DMS53 treated with DMSO at 0.1 percent for 48 hours (cell line): ENCODE data around the gene SEPTIN5.

Experiments used
- DNase-seq: peaks from one replicate; lab custom pipeline; 2025; ENCODE audit not compliant: unreplicated experiment; lab: John Stamatoyannopoulos, UW

SEPTIN5 gene

GRCh38 chr22:19748139-19748538 lies 33.8 kb downstream of the SEPTIN5 start:
- no peak for DNase-seq

GRCh38 chr22:19748991-19749664 lies 34.8 kb downstream of the SEPTIN5 start:
- no peak for DNase-seq

GRCh38 chr22:19749876-19750275 lies 35.6 kb downstream of the SEPTIN5 start:
- DNase-seq: no peak

- DNase-seq: no peak
Observed at GRCh38 chr22:19750507-19751490, 36.5 kb downstream of the SEPTIN5 start.

- no peak for DNase-seq
Observed at GRCh38 chr22:19751497-19752245, 37.4 kb downstream of the SEPTIN5 start.

- DNase-seq: no peak
Observed at GRCh38 chr22:19753090-19753842, 39.0 kb downstream of the SEPTIN5 start.

- DNase-seq: no peak
Observed at GRCh38 chr22:19753996-19754700, 39.8 kb downstream of the SEPTIN5 start.

GRCh38 chr22:19754701-19755144 lies 40.4 kb downstream of the SEPTIN5 start:
- no peak for DNase-seq

- no peak for DNase-seq
Observed at GRCh38 chr22:19755145-19755710, 40.9 kb downstream of the SEPTIN5 start.

- DNase-seq: no peak
Observed at GRCh38 chr22:19755722-19756287, 41.5 kb downstream of the SEPTIN5 start.

GRCh38 chr22:19756288-19757128 lies 42.2 kb downstream of the SEPTIN5 start:
- no peak for DNase-seq

GRCh38 chr22:19757140-19757984 lies 43.1 kb downstream of the SEPTIN5 start:
- DNase-seq: no peak

GRCh38 chr22:19757985-19758895 lies 43.9 kb downstream of the SEPTIN5 start:
- DNase-seq: no peak

GRCh38 chr22:19758896-19759426 lies 44.7 kb downstream of the SEPTIN5 start:
- no peak for DNase-seq

- DNase-seq: no peak
Observed at GRCh38 chr22:19759427-19760057, 45.2 kb downstream of the SEPTIN5 start.
